SK-N-SH treated with all-trans-retinoic acid at 6 μM for 48 hours (cell line): ENCODE data around the gene PLXND1.

Experiments
- ARNTL ChIP-seq: fragments of 450-650 bp; formaldehyde crosslinking; IDR thresholded peaks from 2 replicates; pipeline ENCODE4 v1.5.0; 2020; ENCODE audit warnings: low read depth, mild to moderate bottlenecking, moderate library complexity, borderline replicate concordance
- CSDC2 ChIP-seq: fragments of 250-450 bp; sonication (Bioruptor Pico); IDR thresholded peaks from 2 replicates; pipeline ENCODE4 v1.5.0; 2020; ENCODE audit warnings: mild to moderate bottlenecking, moderate library complexity
- ESRRG ChIP-seq: fragments of 250-450 bp; sonication (Bioruptor Pico); IDR thresholded peaks from 2 replicates; pipeline ENCODE4 v1.6.1; 2021; ENCODE audit warnings: mild to moderate bottlenecking
- PATZ1 ChIP-seq: fragments of 250-450 bp; sonication (Bioruptor Pico); IDR thresholded peaks from 2 replicates; pipeline ENCODE4 v1.8.0; 2020; ENCODE audit warnings: mild to moderate bottlenecking, moderate library complexity, borderline replicate concordance
- ZC3H10 ChIP-seq: fragments of 250-450 bp; sonication (Bioruptor Pico); IDR thresholded peaks from 2 replicates; pipeline ENCODE4 v1.5.1; 2021; ENCODE audit warnings: mild to moderate bottlenecking, moderate library complexity
- ZFP3 ChIP-seq: fragments of 250-450 bp; sonication (Bioruptor Pico); IDR thresholded peaks from 2 replicates; pipeline ENCODE4 v1.5.0; 2020; ENCODE audit warnings: mild to moderate bottlenecking, moderate library complexity
- ZNF565 ChIP-seq: fragments of 450-650 bp; formaldehyde crosslinking; conservative IDR thresholded peaks from 2 replicates; pipeline ENCODE4 v1.5.0; 2020; ENCODE audit warnings: low read depth, mild to moderate bottlenecking, moderate library complexity
- ZNF70 ChIP-seq: fragments of 450-650 bp; formaldehyde crosslinking; IDR thresholded peaks from 2 replicates; pipeline ENCODE4 v1.5.0; 2020; ENCODE audit warnings: mild to moderate bottlenecking, moderate library complexity
- TF ChIP-seq, protein P1 (sequence below): fragments of 250-450 bp; sonication (Bioruptor Pico); IDR thresholded peaks from 2 replicates; pipeline ENCODE4 v1.5.1; 2020; ENCODE audit warnings: low read depth, mild to moderate bottlenecking, moderate library complexity
- TF ChIP-seq, protein P2 (sequence below): fragments of 250-450 bp; sonication (Bioruptor Pico); IDR thresholded peaks from 2 replicates; pipeline ENCODE4 v1.5.0; 2020; ENCODE audit warnings: mild to moderate bottlenecking, moderate library complexity
- TF ChIP-seq, protein P3 (sequence below): fragments of 250-450 bp; sonication (Bioruptor Pico); IDR thresholded peaks from 2 replicates; pipeline ENCODE4 v1.5.1; 2021; ENCODE audit warnings: mild to moderate bottlenecking, moderate library complexity

DNA sequence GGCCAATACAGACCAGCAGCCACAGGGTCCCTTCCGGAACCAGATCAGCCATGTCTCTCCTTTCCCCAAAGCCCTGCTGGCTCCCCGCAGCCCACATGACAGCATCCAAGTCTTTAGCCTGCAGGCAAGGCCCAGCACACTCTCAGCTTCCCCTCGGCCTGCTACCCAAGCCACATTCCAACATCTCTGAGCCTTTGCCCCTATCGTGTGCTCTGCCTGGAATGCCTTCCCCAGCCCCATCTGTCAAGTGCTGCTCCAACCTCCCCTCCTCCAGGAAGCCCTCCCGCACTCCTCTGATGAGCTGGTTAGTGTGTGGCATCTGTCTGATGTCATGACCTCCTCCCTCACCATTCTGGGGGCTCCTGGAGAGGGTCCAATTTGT, 8.5 kb downstream of the PLXND1 start:
- TF ChIP-seq ZNF565 (CRISPR knock-in tag) (no peak), PATZ1 (CRISPR knock-in tag) (no peak), ARNTL (CRISPR knock-in tag) (no peak), CSDC2 (CRISPR knock-in tag) (no peak), ESRRG (no peak), ZC3H10 (CRISPR knock-in tag) (no peak), ZFP3 (CRISPR knock-in tag) (no peak), ZNF70 (CRISPR knock-in tag) (no peak)
- TF ChIP-seq, protein P1, sequence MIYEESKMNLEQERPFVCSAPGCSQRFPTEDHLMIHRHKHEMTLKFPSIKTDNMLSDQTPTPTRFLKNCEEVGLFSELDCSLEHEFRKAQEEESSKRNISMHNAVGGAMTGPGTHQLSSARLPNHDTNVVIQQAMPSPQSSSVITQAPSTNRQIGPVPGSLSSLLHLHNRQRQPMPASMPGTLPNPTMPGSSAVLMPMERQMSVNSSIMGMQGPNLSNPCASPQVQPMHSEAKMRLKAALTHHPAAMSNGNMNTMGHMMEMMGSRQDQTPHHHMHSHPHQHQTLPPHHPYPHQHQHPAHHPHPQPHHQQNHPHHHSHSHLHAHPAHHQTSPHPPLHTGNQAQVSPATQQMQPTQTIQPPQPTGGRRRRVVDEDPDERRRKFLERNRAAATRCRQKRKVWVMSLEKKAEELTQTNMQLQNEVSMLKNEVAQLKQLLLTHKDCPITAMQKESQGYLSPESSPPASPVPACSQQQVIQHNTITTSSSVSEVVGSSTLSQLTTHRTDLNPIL (CRISPR knock-in tag), result no peak
- TF ChIP-seq, protein P2, sequence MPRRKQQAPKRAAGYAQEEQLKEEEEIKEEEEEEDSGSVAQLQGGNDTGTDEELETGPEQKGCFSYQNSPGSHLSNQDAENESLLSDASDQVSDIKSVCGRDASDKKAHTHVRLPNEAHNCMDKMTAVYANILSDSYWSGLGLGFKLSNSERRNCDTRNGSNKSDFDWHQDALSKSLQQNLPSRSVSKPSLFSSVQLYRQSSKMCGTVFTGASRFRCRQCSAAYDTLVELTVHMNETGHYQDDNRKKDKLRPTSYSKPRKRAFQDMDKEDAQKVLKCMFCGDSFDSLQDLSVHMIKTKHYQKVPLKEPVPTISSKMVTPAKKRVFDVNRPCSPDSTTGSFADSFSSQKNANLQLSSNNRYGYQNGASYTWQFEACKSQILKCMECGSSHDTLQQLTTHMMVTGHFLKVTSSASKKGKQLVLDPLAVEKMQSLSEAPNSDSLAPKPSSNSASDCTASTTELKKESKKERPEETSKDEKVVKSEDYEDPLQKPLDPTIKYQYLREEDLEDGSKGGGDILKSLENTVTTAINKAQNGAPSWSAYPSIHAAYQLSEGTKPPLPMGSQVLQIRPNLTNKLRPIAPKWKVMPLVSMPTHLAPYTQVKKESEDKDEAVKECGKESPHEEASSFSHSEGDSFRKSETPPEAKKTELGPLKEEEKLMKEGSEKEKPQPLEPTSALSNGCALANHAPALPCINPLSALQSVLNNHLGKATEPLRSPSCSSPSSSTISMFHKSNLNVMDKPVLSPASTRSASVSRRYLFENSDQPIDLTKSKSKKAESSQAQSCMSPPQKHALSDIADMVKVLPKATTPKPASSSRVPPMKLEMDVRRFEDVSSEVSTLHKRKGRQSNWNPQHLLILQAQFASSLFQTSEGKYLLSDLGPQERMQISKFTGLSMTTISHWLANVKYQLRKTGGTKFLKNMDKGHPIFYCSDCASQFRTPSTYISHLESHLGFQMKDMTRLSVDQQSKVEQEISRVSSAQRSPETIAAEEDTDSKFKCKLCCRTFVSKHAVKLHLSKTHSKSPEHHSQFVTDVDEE (CRISPR knock-in tag), result no peak
- TF ChIP-seq, protein P3, sequence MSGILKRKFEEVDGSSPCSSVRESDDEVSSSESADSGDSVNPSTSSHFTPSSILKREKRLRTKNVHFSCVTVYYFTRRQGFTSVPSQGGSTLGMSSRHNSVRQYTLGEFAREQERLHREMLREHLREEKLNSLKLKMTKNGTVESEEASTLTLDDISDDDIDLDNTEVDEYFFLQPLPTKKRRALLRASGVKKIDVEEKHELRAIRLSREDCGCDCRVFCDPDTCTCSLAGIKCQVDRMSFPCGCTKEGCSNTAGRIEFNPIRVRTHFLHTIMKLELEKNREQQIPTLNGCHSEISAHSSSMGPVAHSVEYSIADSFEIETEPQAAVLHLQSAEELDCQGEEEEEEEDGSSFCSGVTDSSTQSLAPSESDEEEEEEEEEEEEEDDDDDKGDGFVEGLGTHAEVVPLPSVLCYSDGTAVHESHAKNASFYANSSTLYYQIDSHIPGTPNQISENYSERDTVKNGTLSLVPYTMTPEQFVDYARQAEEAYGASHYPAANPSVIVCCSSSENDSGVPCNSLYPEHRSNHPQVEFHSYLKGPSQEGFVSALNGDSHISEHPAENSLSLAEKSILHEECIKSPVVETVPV (CRISPR knock-in tag), result no peak
